ENCODE results near the gene AUTS2.
A peak's percentile ranks its signal among the peaks of the same experiment; 100 is the strongest.

AUTS2 gene

DNA sequence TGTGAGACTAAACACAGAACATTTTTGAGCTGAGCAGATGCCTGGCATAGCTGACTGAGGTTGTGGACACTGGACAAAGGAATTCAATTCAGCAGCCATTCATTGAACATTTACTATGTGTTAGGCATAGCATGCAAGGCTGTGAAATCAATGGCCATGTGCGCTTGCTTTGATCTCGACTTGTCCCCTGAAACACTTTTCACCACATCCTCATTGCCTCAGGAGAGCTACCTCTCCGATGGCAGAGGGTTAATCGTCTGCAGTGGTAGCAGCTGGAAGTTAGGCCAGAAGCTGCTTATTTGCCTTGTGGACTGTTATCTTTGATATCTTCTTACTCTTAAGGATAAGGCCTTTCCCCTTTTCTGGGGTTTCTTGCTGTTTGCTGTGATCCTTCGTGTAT is 297.8 kb downstream of the AUTS2 start:
- Histone ChIP-seq H3K9me2 (ENCODE audit: low read depth, low read length) (no peaks in the 10 kb centered on the region), H3K4me2 (ENCODE audit: low read length) (no peak overlapping the region; the same call in 1 of the 2 replicates), H3F3A (ENCODE audit: insufficient read depth, low read length) (peaks cover 4% of the 10 kb centered on the region), H3K9me3 (ENCODE audit: low read length) (no peaks in the 10 kb centered on the region), H3K27me3 (ENCODE audit: insufficient read depth, low read length) (no peaks in the 10 kb centered on the region), H3K4me1 (ENCODE audit: insufficient read depth, low read length, severe bottlenecking) (peaks cover 82% of the 10 kb centered on the region), H4K20me1 (ENCODE audit: insufficient read depth, low read length) (no peaks in the 10 kb centered on the region), H2AFZ (ENCODE audit: low read length) (no peak overlapping the region), H3K9ac (ENCODE audit: low read length) (no peak overlapping the region), H3K79me2 (ENCODE audit: insufficient read depth, low read length) (peaks cover 82% of the 10 kb centered on the region), H3K4me3 (ENCODE audit: low read depth, low read length, poor library complexity, severe bottlenecking) (no peak overlapping the region), H3K36me3 (ENCODE audit: insufficient read depth, low read length) (peaks cover 29% of the 10 kb centered on the region), H3K27ac (ENCODE audit: low read depth, low read length, poor library complexity, severe bottlenecking) (peak overlapping the region; percentile 80)
- TF ChIP-seq EZH2 (IDR thresholded peaks at IDR 0.05; ENCODE audit: borderline replicate concordance, low read length) (no peak), CTCF (IDR thresholded peaks at IDR 0.05; ENCODE audit: low read length) (no peak)

DNA sequence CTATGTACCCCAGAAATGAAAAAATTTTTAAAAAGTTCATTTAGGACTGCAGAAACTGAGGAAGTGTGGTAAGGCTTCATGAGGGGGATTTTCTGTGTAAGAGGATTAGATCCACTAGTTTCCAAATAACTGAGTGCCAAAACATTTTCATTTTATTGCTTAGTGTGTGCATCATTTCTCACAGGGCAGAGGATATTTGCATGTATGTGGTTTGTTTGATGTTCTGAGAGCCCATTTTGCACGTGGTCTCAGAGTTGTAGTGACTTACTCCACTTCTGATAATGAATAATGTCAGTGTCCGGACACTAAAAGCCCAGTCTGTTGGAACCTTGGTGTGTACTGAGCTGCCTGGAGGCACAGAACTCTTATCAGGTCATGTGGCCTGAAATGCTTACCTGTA is 299.9 kb downstream of the AUTS2 start:
- peak overlapping the region; percentile 3 for H3K4me3 ChIP-seq (ENCODE audit: low read depth, low read length, poor library complexity, severe bottlenecking)
- H3K27ac ChIP-seq (ENCODE audit: low read depth, low read length, poor library complexity, severe bottlenecking), result peak overlapping the region; percentile 80
- no peaks in the 10 kb centered on the region for H3K27me3 ChIP-seq (ENCODE audit: insufficient read depth, low read length)
- peaks cover 66% of the 10 kb centered on the region for H3K79me2 ChIP-seq (ENCODE audit: insufficient read depth, low read length)
- H3K9me3 ChIP-seq (ENCODE audit: low read length), result no peaks in the 10 kb centered on the region
- no peaks in the 10 kb centered on the region for H4K20me1 ChIP-seq (ENCODE audit: insufficient read depth, low read length)
- peak overlapping the region; percentile 26; the same call in 1 of the 2 replicates for H3K9ac ChIP-seq (ENCODE audit: low read length)
- no peaks in the 10 kb centered on the region; the same call in 1 of the 2 replicates for H3F3A ChIP-seq (ENCODE audit: insufficient read depth, low read length)
- peaks cover 35% of the 10 kb centered on the region for H3K36me3 ChIP-seq (ENCODE audit: insufficient read depth, low read length)
- peak overlapping the region; percentile 48 for H3K4me2 ChIP-seq (ENCODE audit: low read length)
- H3K9me2 ChIP-seq (ENCODE audit: low read depth, low read length), result no peaks in the 10 kb centered on the region
- no peak overlapping the region for H2AFZ ChIP-seq (ENCODE audit: low read length)
- TF ChIP-seq EZH2 (IDR thresholded peaks at IDR 0.05; ENCODE audit: borderline replicate concordance, low read length) (no peak), CTCF (IDR thresholded peaks at IDR 0.05; ENCODE audit: low read length) (no peak)
- H3K4me1 ChIP-seq (ENCODE audit: insufficient read depth, low read length, severe bottlenecking), result peaks cover 63% of the 10 kb centered on the region

- Histone ChIP-seq H3K9me3 (ENCODE audit: low read length) (no peaks in the 10 kb centered on the region), H2AFZ (ENCODE audit: low read length) (no peak overlapping the region), H4K20me1 (ENCODE audit: insufficient read depth, low read length) (no peaks in the 10 kb centered on the region), H3K27me3 (ENCODE audit: insufficient read depth, low read length) (no peaks in the 10 kb centered on the region), H3K4me3 (ENCODE audit: low read depth, low read length, poor library complexity, severe bottlenecking) (no peak overlapping the region), H3K36me3 (ENCODE audit: insufficient read depth, low read length) (peaks cover 28% of the 10 kb centered on the region), H3K4me2 (ENCODE audit: low read length) (no peak overlapping the region), H3K9ac (ENCODE audit: low read length) (no peak overlapping the region), H3K9me2 (ENCODE audit: low read depth, low read length) (no peaks in the 10 kb centered on the region), H3K79me2 (ENCODE audit: insufficient read depth, low read length) (peaks cover 69% of the 10 kb centered on the region), H3K4me1 (ENCODE audit: insufficient read depth, low read length, severe bottlenecking) (peaks cover 28% of the 10 kb centered on the region), H3K27ac (ENCODE audit: low read depth, low read length, poor library complexity, severe bottlenecking) (no peak overlapping the region), H3F3A (ENCODE audit: insufficient read depth, low read length) (no peaks in the 10 kb centered on the region)
- TF ChIP-seq EZH2 (IDR thresholded peaks at IDR 0.05; ENCODE audit: borderline replicate concordance, low read length) (no peak), CTCF (IDR thresholded peaks at IDR 0.05; ENCODE audit: low read length) (no peak)
Observed at GRCh38 chr7:69903410-69903809, 305.1 kb downstream of the AUTS2 start.

All from OCI-LY1 (cell line).